Heart left ventricle (tissue), 13 donors: ENCODE results near the gene KIF5B.

ENCODE experiments used
- POLR2A ChIP-seq, 2 donors: fragments of 450-650 bp; IDR thresholded peaks; one replicate each; pipeline ENCODE4 v1.6.1; 2017; ENCODE audit warnings: antibody characterized with exemption in 2 of 2, mild to moderate bottlenecking in 2 of 2, moderate library complexity in 2 of 2
- TF ChIP-seq, protein P1 (sequence below), 12 donors: fragments of 200-600 bp; sonication (generic) in 4 of 12; IDR thresholded peaks; one replicate each; pipeline versions ENCODE4 v1.5.0 to v1.8.0; 2018 to 2022; ENCODE audit warnings: antibody characterized with exemption in 12 of 12, mild to moderate bottlenecking in 5 of 12
- donor health status: ischemic (EF 13 %, LVEDD 7.1; RV severe dilation, severe dysfunction).
- donor health status: DM: no; HTN: yes; CAD: no.
- donor health status: DM: no; HTN: no; CAD: no.
- donor health status: ischemic (EF 25% LVEDD 6.9; RV normal size, moderate dysfunction).
- donor health status: ischemic (EF 25% LVEDD 5.7; RV mildly dilated, moderate dysfunction).
- donor health status: ischemic (EF 35%, LVEDD 5.7; RV mildly dilated, moderate dysfunction).
- donor health status: nonischemic (EF 11% LVEDD 7.7; RV severe dilation, severe dysfunction).
- donor health status: DM: yes; HTN: yes; CAD: no.
- donor health status: PGD.
- donor health status: ischemic (EF 29% LVEDD 5.4; RV normal size, mild dysfunction).
- donor health status: nonischemic (EF 23%, LVEDD 6.1; RV moderate dilation, normal function).

DNA sequence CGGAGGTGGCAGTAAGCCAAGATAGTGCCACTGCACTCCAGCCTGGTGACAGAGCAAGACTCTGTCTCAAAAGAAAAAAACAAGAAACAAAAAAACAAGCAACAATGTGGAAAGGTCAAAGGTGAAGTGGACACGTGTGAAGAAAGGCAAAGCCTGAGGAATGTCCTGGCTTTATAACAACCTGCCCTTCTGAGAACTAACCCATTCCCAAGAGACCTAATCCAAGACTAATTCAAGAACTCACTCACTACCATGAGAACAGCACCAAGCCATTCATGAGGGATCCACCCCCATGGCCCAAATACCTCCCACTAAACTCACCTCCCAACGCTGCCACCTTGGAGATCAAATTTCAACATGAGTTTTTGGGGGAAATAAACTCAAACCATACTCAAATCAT is 47.5 kb upstream of the KIF5B start:
- TF ChIP-seq, protein P1, sequence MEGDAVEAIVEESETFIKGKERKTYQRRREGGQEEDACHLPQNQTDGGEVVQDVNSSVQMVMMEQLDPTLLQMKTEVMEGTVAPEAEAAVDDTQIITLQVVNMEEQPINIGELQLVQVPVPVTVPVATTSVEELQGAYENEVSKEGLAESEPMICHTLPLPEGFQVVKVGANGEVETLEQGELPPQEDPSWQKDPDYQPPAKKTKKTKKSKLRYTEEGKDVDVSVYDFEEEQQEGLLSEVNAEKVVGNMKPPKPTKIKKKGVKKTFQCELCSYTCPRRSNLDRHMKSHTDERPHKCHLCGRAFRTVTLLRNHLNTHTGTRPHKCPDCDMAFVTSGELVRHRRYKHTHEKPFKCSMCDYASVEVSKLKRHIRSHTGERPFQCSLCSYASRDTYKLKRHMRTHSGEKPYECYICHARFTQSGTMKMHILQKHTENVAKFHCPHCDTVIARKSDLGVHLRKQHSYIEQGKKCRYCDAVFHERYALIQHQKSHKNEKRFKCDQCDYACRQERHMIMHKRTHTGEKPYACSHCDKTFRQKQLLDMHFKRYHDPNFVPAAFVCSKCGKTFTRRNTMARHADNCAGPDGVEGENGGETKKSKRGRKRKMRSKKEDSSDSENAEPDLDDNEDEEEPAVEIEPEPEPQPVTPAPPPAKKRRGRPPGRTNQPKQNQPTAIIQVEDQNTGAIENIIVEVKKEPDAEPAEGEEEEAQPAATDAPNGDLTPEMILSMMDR (IDR thresholded peaks at IDR 0.05) = no peak
- TF ChIP-seq POLR2A (IDR thresholded peaks at IDR 0.05) = no peak
